ENCODE measurements around the gene TP53BP2. TPM values are rescaled to one million over a fixed set of nuclear protein-coding genes. Genes with fewer than 3 reads are reported as not detected.
A peak's percentile ranks its signal among the peaks of the same experiment; 100 is the strongest.

The TP53BP2 gene
- total and polyA plus RNA-seq, 7 donors: 10.6 to 34.0 (median 17.1) TPM

DNA sequence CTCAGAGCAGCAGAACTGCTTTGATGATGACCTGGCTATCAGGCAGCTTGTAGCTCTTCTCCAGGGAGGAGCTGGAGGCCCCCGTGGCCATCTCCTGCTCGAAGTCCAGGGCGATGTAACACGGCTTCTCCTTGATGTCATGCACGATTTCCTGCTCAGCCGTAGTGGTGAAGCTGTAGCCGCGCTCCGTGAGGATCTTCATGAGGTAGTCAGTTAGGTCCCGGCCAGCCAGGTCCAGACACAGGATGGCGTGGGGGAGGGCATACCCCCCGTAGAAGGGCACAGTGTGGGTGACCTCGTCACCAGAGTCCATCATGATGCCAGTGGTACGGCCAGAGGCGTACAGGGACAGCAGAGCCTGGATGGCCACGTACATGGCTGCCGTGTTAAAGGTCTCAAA, 18.3 kb upstream of the TP53BP2 start:
- 91 to 93% (median 92%) methylated on average over 17 of the region's 17 CpGs for WGBS, 3 donors
- H3K4me3 ChIP-seq: no peak overlapping the region
- TF ChIP-seq, protein P1, sequence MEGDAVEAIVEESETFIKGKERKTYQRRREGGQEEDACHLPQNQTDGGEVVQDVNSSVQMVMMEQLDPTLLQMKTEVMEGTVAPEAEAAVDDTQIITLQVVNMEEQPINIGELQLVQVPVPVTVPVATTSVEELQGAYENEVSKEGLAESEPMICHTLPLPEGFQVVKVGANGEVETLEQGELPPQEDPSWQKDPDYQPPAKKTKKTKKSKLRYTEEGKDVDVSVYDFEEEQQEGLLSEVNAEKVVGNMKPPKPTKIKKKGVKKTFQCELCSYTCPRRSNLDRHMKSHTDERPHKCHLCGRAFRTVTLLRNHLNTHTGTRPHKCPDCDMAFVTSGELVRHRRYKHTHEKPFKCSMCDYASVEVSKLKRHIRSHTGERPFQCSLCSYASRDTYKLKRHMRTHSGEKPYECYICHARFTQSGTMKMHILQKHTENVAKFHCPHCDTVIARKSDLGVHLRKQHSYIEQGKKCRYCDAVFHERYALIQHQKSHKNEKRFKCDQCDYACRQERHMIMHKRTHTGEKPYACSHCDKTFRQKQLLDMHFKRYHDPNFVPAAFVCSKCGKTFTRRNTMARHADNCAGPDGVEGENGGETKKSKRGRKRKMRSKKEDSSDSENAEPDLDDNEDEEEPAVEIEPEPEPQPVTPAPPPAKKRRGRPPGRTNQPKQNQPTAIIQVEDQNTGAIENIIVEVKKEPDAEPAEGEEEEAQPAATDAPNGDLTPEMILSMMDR (IDR thresholded peaks at IDR 0.05): no peak
- no peaks in the 10 kb centered on the region for H3K4me1 ChIP-seq
- intact Hi-C loops (cut with DNase I): no loop called here
- DNase-seq: no peak
- no peak for ATAC-seq
- no peaks in the 10 kb centered on the region for H3K9me3 ChIP-seq
- no peak overlapping the region for H3K27ac ChIP-seq
- H3K27me3 ChIP-seq (ENCODE audit: insufficient read depth in 3 of 3, low read length in 2 of 3): no peaks in the 10 kb centered on the region
- H3K36me3 ChIP-seq (ENCODE audit: insufficient read depth in 1 of 2, low read depth in 1 of 2): no peaks in the 10 kb centered on the region

DNA sequence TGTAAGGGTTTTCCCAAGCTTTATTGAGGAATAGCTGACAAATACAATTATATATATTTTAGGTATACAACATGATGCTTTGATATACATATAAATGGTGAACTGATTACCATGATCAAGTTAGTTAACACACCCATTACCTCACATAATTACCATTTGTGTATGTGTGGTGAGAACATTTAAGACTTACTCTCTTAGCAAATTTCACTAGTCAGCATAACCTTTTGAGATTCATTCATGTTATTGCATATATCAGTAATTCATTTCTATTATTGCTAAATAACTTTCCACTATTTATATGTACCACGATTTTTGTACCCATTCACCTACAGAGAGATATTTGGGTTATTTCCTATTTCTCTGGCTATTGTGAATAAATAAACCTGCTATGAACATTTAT, 16.2 kb upstream of the TP53BP2 start:
- DNase-seq: no peak
- 91 to 94% (median 94%) methylated on average over 1 of the region's 1 CpG for WGBS, 3 donors
- H3K4me1 ChIP-seq: no peaks in the 10 kb centered on the region
- H3K27me3 ChIP-seq (ENCODE audit: insufficient read depth in 3 of 3, low read length in 2 of 3): no peaks in the 10 kb centered on the region
- ATAC-seq: no peak
- H3K36me3 ChIP-seq (ENCODE audit: insufficient read depth in 1 of 2, low read depth in 1 of 2): no peaks in the 10 kb centered on the region
- no peaks in the 10 kb centered on the region for H3K9me3 ChIP-seq
- no peak overlapping the region for H3K4me3 ChIP-seq
- intact Hi-C loops (cut with DNase I): no loop called here
- H3K27ac ChIP-seq: no peak overlapping the region
- TF ChIP-seq, protein P1 (IDR thresholded peaks at IDR 0.05): no peak

DNA sequence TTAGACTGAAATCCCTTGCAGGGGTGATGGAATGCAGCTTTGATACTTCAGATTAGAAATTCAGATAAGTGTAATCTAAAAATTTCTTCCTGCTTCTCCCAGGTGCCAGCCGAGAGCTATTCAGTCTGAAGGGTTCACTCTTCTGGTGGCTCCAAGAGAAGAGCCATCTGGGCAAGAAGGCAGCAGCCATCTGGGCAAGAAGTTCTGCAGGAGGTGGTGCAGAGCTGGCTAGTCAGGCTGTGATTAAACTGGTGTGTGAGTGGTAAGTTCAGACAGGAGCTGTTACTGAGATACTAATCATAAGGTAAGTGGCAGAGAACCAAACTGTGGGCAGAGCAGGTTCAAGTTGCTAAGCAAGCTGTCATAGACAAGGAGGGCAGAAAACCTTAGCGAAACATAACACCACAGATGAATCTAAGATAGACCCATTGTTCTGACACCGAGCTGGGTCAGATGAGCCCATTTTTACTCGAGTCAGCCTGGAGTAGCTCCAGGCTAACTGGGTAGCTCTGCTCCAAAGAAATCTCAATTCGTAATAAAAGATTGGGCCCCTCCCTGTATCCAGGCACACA, 14.4 kb upstream of the TP53BP2 start:
- Histone ChIP-seq H3K4me3 (no peak overlapping the region), H3K4me1 (no peaks in the 10 kb centered on the region), H3K27ac (no peak overlapping the region), H3K9me3 (no peaks in the 10 kb centered on the region), H3K27me3 (ENCODE audit: insufficient read depth in 3 of 3, low read length in 2 of 3) (no peaks in the 10 kb centered on the region), H3K36me3 (ENCODE audit: insufficient read depth in 1 of 2, low read depth in 1 of 2) (no peaks in the 10 kb centered on the region)
- TF ChIP-seq, protein P1 (IDR thresholded peaks at IDR 0.05): no peak
- WGBS, 3 donors: 46 to 60% (median 46%) methylated on average over 5 of the region's 5 CpGs
- no peak for DNase-seq
- peak in 2 of 4 donors; percentile 40 to 49 for ATAC-seq
- intact Hi-C loops (cut with DNase I): no loop called here

DNA sequence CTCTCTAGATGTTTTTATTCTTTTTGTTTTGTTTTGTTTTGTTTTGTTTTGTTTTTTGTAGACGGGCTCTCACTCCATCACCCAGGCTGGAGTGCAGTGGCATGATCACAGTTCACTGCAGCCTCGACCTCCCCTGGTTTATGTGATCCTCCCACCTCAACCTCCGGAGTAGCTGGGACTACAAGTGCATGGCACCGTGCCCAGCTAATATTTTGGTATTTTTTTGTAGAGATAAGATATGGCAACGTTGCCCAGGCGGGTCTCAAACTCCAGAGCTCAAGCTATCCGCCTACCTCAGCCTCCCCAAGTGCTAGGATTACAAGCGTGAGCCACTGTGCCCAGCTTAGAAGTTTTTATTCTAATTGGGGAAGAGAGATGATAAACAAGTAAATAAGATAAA, 13.3 kb upstream of the TP53BP2 start:
- no peaks in the 10 kb centered on the region for H3K4me1 ChIP-seq
- H3K27ac ChIP-seq: no peak overlapping the region
- intact Hi-C loops (cut with DNase I): no loop called here
- WGBS, 3 donors: 72 to 74% (median 72%) methylated on average over 8 of the region's 8 CpGs
- H3K9me3 ChIP-seq: no peaks in the 10 kb centered on the region
- H3K4me3 ChIP-seq: no peak overlapping the region
- DNase-seq (no peak), ATAC-seq (no peak)
- TF ChIP-seq, protein P1 (IDR thresholded peaks at IDR 0.05): no peak
- no peaks in the 10 kb centered on the region for H3K27me3 ChIP-seq (ENCODE audit: insufficient read depth in 3 of 3, low read length in 2 of 3)
- no peaks in the 10 kb centered on the region for H3K36me3 ChIP-seq (ENCODE audit: insufficient read depth in 1 of 2, low read depth in 1 of 2)

DNA sequence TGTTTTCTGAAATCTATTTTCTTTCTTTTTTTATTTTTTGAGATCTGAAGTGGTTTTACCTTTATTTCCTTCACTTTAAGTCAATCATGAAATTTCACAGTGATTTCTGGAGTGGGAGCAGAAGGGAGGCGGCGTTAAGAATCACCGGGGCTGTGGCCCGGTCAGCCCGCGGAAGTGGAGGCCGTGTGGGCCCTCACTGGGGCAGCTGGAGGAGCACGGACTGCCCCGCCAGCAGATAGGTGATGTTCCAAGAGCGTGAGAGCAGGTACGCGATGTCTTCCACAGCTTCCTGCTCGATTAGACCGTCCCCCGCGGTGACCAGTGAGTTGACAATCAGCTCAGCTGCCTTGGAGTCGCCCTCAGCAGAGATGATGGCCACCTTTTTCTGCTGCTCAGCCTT, 10.6 kb upstream of the TP53BP2 start:
- TF ChIP-seq, protein P1 (IDR thresholded peaks at IDR 0.05): no peak
- no peak for ATAC-seq
- no peaks in the 10 kb centered on the region for H3K27me3 ChIP-seq (ENCODE audit: insufficient read depth in 3 of 3, low read length in 2 of 3)
- H3K36me3 ChIP-seq (ENCODE audit: insufficient read depth in 1 of 2, low read depth in 1 of 2): no peaks in the 10 kb centered on the region
- no peak overlapping the region for H3K27ac ChIP-seq
- no peak for DNase-seq
- intact Hi-C loops (cut with DNase I): no loop called here
- H3K4me1 ChIP-seq: no peaks in the 10 kb centered on the region
- WGBS, 3 donors: 92 to 95% (median 93%) methylated on average over 17 of the region's 17 CpGs
- H3K4me3 ChIP-seq: no peak overlapping the region
- H3K9me3 ChIP-seq: no peaks in the 10 kb centered on the region
